HCT116 (cell line): Measurements from ENCODE around the gene SFPQ.
"Not testable (repeated sequence)": the region's sequence is repeated elsewhere in the genome, so short reads cannot be mapped to it uniquely, and the experiment has no call there.

Experiments used
- EZH2 ChIP-seq: fragments of 200-600 bp; sonication (generic); IDR thresholded peaks from 2 replicates; pipeline ENCODE4 v1.6.1; 2017; ENCODE audit warnings: antibody characterized with exemption, mixed run types
- EZH2phosphoT487 ChIP-seq: fragments of 200-600 bp; IDR thresholded peaks from 2 replicates; pipeline ENCODE4 v1.6.1; 2018; ENCODE audit warnings: antibody characterized with exemption, borderline replicate concordance
- POLR2A ChIP-seq: IDR thresholded peaks from 2 replicates; pipeline ENCODE4 v1.7.0; 2011; ENCODE audit warnings: borderline replicate concordance; ENCODE audit not compliant: insufficient read depth, insufficient read length; ENCODE audit errors: extremely low read depth
- TCF7L2 ChIP-seq: IDR thresholded peaks from 2 replicates; pipeline ENCODE4 v1.7.0; 2011; ENCODE audit warnings: borderline replicate concordance, inconsistent platforms; ENCODE audit not compliant: insufficient read depth, insufficient read length; ENCODE audit errors: extremely low read depth
- YY1 ChIP-seq: IDR thresholded peaks from 2 replicates; pipeline ENCODE4 v1.6.1; 2011; ENCODE audit warnings: low read length, low read depth, moderate library complexity, mild to moderate bottlenecking; ENCODE audit not compliant: insufficient replicate concordance; ENCODE audit errors: extremely low read depth
- TF ChIP-seq, protein P1 (sequence below): IDR thresholded peaks from 2 replicates; pipeline ENCODE4 v1.6.1; 2012; ENCODE audit warnings: low read depth
- TF ChIP-seq, protein P2 (sequence below), 3 experiments: fragments of 200-600 bp in 1 of 3; sonication (generic) in 1 of 3; IDR thresholded peaks in 2 of 3; conservative IDR thresholded peaks in 1 of 3; 2 replicates each; pipeline ENCODE4 v1.5.1; 2012 to 2017; ENCODE audit warnings: low read depth in 2 of 3, low read length in 2 of 3, antibody characterized with exemption in 1 of 3, borderline replicate concordance in 1 of 3, control low read depth in 1 of 3, mild to moderate bottlenecking in 1 of 3, mixed read lengths in 1 of 3, mixed run types in 1 of 3, moderate library complexity in 1 of 3; ENCODE audit not compliant: insufficient read depth in 1 of 3
- TF ChIP-seq, protein P3 (sequence below): IDR thresholded peaks from 2 replicates; pipeline ENCODE4 v1.6.1; 2012

DNA sequence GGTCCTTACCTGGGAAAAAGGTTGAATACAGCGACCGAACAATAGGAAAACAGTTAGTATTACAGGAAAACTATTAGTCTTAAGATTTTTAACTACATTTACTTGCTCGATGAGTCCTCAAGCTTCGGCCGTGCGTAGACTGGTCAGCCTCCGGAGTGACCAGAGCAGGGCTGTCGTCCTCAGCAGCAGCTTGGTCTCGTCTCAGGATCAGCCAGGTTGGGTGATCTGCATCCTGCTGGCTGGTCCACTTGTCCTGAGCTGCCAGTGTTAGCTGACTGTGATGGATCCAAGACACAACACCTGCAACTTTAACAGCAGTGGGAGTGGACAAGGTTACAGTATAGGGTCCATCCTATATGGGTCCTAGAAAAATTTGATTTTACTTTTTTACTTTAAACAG, 50.2 kb downstream of the SFPQ start:
- TF ChIP-seq POLR2A, EZH2phosphoT487, TCF7L2, EZH2, YY1: not testable (repeated sequence)
- TF ChIP-seq, protein P1, sequence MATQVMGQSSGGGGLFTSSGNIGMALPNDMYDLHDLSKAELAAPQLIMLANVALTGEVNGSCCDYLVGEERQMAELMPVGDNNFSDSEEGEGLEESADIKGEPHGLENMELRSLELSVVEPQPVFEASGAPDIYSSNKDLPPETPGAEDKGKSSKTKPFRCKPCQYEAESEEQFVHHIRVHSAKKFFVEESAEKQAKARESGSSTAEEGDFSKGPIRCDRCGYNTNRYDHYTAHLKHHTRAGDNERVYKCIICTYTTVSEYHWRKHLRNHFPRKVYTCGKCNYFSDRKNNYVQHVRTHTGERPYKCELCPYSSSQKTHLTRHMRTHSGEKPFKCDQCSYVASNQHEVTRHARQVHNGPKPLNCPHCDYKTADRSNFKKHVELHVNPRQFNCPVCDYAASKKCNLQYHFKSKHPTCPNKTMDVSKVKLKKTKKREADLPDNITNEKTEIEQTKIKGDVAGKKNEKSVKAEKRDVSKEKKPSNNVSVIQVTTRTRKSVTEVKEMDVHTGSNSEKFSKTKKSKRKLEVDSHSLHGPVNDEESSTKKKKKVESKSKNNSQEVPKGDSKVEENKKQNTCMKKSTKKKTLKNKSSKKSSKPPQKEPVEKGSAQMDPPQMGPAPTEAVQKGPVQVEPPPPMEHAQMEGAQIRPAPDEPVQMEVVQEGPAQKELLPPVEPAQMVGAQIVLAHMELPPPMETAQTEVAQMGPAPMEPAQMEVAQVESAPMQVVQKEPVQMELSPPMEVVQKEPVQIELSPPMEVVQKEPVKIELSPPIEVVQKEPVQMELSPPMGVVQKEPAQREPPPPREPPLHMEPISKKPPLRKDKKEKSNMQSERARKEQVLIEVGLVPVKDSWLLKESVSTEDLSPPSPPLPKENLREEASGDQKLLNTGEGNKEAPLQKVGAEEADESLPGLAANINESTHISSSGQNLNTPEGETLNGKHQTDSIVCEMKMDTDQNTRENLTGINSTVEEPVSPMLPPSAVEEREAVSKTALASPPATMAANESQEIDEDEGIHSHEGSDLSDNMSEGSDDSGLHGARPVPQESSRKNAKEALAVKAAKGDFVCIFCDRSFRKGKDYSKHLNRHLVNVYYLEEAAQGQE: not testable (repeated sequence)
- TF ChIP-seq, protein P2, sequence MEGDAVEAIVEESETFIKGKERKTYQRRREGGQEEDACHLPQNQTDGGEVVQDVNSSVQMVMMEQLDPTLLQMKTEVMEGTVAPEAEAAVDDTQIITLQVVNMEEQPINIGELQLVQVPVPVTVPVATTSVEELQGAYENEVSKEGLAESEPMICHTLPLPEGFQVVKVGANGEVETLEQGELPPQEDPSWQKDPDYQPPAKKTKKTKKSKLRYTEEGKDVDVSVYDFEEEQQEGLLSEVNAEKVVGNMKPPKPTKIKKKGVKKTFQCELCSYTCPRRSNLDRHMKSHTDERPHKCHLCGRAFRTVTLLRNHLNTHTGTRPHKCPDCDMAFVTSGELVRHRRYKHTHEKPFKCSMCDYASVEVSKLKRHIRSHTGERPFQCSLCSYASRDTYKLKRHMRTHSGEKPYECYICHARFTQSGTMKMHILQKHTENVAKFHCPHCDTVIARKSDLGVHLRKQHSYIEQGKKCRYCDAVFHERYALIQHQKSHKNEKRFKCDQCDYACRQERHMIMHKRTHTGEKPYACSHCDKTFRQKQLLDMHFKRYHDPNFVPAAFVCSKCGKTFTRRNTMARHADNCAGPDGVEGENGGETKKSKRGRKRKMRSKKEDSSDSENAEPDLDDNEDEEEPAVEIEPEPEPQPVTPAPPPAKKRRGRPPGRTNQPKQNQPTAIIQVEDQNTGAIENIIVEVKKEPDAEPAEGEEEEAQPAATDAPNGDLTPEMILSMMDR (IDR thresholded peaks at IDR 0.05 in 2 of 3, conservative IDR thresholded peaks at IDR 0.05 in 1 of 3; ENCODE audit: borderline replicate concordance in 1 of 3, insufficient read depth in 1 of 3, low read depth in 2 of 3, low read length in 2 of 3): not testable (repeated sequence)
- TF ChIP-seq, protein P3, sequence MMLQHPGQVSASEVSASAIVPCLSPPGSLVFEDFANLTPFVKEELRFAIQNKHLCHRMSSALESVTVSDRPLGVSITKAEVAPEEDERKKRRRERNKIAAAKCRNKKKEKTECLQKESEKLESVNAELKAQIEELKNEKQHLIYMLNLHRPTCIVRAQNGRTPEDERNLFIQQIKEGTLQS: not testable (repeated sequence)
